ENCODE results near the gene MADD.
A peak's percentile ranks its signal among the peaks of the same experiment; 100 is the strongest.

MADD gene

GRCh38 chr11:47269829-47270305, at the start of gene MADD:
Gene MADD, plus strand, starts transcription at chr11:47270133.
- peak; percentile 86 for DNase-seq

DNA sequence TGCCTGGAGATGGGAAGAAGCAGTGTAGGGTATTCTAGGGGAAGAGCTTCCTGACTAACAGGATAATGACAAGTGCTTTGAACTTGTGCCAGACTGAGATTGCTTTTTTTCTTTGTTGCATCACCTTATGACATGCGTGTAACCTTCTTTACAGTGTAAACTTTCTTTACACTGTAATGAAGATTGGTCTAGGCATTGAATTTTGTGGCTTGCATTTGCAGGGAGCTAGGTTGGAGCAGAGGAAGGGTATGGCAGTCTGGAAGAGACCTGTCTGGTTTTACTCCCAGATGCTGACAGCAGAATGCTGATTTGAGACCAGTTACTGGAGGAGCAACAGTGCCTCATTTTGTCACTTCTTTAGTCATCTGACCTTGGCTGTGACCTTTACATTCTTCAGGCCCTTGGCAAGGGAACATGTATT, 49.5 kb upstream of the MADD start:
- DNase-seq = no peak

GRCh38 chr11:47222696-47223095, 47.2 kb upstream of the MADD start:
- DNase-seq = no peak

DNA sequence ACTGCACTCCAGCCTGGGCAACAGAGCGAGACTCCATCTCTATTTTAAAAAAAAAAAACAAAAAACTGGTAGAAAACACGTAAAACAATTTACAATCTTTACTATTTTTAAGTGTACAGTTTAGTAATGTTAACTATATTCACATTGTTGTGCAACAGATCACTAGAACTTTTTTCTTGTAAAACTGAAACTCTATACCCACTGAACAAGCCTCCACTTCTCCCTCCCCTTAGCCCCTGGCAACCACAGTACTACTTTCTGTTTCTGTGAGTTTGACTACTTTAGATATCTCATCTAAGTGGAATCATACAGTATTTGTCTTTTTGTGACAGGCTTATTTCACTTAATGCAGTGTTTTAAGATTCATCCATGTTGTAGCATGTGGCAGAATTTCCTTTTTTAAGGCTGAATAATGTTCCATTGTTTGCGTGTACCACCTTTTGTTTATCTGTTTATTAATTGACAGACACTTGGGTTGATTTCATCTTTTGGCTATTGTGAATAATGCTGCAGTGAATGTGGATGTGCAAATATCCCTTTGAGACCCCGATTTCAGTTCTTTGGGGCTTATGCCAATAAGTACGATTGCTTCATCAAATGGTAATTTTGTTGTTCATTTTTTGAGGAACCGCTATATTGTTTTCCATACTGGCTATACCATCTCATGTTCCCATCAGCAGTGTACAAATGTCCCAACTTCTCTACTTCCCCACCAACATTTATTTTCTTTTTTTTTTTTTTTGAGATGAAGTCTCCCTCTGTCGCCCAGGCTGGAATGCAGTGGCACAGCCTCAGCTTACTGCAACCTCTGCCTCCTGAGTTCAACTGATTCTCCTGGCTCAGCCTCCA, 44.2 kb upstream of the MADD start:
- DNase-seq = no peak

DNA sequence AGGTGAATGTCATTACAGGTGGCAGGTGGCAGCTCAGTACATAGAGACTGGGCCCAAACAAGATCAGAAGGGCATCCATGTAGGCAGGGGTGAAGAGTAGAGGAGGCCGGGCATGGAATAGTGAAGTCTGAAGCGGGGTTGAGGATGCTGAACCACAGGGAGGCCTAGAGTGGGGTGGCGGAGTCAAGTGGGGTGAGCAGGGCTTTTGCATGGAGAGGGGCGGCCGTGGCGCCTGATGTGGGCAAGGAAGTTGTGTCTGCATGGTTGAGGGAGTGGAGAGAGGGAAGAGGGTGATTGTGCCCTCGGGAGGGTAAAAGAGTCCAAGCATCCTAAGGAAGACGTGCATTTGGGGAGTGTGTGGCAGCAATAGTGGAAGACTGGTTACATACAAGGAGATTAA, 40.8 kb upstream of the MADD start:
- DNase-seq = no peak

- DNase-seq = no peak
These were observed 36.9 kb upstream of the MADD start for GRCh38 chr11:47233051-47233450.

GRCh38 chr11:47233989-47234668, 35.8 kb upstream of the MADD start:
- DNase-seq = no peak

DNA sequence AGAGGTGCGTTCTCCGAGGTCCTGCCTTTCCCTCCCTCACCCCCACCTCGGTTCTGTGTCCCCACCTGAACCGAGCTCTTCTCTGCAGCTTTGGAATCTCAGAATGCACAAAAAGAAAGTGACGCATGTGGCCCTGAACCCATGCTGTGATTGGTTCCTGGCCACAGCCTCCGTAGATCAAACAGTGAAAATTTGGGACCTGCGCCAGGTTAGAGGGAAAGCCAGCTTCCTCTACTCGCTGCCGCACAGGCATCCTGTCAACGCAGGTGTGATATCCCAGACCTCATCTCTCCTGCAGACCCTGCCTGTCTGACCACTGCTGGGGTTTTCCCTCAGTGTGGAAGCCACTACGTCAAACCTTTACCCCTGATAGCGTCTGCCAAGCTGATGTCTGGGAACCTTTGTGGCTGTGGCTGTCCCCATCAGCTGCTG, 35.2 kb upstream of the MADD start:
- DNase-seq = peak; percentile 16

DNA sequence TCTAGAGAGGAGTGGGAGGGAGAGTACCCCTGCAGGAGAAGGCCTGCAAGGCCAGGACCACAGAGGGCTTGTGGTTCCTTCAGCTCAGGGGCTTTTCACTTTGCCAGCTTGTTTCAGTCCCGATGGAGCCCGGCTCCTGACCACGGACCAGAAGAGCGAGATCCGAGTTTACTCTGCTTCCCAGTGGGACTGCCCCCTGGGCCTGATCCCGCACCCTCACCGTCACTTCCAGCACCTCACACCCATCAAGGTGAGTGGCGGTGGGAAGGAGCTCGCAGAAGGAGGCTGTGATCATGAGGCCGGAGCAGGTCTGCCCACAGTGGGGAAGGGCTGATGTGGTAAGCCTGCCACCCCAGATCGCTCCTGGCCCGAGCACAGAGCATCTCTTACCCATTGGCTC, 34.8 kb upstream of the MADD start:
- DNase-seq = no peak

- DNase-seq = no peak
These were observed 33.5 kb upstream of the MADD start for GRCh38 chr11:47236482-47236881.

GRCh38 chr11:47239852-47240251, 30.1 kb upstream of the MADD start:
- DNase-seq = no peak

DNA sequence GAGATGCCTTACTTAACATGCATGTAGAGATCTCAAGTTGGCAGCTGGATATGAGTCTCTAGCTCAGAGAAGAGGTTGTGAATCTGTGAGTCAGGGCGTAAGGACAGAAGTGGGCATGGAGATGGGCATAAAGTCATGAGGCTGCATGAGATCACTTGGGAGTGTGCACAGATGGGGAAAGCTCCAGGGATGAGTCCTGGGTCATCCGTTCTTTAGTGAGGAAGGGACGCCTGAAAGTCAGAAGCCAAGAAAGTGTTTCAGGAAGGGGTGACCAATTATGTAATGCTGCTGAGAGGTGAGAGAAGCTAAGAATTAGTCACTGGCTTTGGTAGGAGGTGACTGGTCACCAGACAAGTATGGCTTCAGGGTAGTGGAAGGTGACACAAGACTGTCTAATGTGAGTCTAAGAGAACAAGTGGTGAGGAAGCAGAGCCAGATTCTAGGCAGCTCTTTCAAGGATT, 28.1 kb upstream of the MADD start:
- DNase-seq = no peak

GRCh38 chr11:47242596-47243192, 27.2 kb upstream of the MADD start:
- DNase-seq = no peak

DNA sequence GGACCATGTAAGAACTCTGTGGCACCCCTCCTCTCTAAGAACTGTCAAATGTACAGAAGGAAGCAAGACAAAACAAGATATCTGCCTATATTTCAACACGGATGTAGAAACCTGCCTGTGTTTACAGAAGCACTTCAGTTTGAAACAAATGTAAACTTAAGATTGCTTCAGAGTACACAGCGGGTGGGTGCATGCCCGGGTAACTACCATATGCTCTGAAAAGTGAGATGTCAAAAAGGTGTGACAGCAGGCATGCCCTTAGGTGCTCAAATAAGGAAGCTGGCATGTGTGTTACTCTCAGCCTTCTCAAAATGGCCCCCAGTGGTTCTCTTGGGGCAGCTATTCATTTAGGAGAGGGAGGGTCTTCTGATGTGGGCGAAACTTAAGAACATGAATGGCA, 26.5 kb upstream of the MADD start:
- no peak for DNase-seq

GRCh38 chr11:47244448-47245350, 25.2 kb upstream of the MADD start:
- no peak for DNase-seq

DNA sequence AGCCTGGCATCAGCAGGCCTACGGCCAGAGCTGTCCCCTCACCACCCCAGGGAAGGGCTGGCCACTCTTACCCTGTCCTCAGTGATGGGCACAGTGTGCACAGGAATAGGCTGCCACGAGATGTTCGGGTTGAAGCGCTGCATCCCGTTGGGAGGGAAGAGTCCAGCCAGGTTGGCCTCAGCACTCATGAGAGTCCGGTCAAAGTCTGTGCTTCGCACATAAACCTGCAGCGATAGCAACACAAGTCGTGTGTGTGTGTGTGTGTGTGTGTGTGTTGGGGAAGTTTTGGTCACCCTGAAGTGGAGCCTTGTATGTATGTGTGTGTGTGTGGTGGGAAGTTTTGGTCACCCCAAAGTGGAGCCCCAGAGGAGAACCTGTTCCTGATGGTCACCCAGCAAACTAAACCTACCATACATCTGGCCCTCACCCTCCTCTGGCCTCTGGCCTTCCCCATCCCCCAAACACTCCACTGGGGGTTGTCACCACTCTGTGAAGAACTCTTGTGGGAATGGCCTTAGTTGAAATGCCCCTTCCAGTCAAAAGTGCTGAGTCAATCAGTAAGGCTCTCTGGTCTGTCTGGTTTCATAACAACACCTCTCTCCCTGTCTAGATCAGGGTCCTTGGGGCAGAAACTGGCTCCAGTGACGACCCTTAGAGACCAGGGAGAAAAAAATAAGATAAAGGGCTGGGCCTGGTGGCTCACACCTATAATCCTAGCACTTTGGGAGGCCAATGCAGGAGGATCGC, 24.1 kb upstream of the MADD start:
- no peak for DNase-seq

- no peak for DNase-seq
These were observed 22.4 kb upstream of the MADD start for GRCh38 chr11:47247502-47247901.

- DNase-seq = no peak
These were observed 21.6 kb upstream of the MADD start for GRCh38 chr11:47248304-47248663.

GRCh38 chr11:47248664-47249377, 21.1 kb upstream of the MADD start, which contains the start of gene ACP2:
Gene ACP2, minus strand, starts transcription at chr11:47248814. Its CDS starts 25 bp downstream, at chr11:47248789.
- peak; percentile 77 for DNase-seq

GRCh38 chr11:47249378-47249715, 20.6 kb upstream of the MADD start:
- no peak for DNase-seq

GRCh38 chr11:47251751-47252150, 18.2 kb upstream of the MADD start:
- DNase-seq = no peak
